ENCODE data around the gene PTPRJ.
A peak's percentile ranks its signal among the peaks of the same experiment; 100 is the strongest.

PTPRJ gene

GRCh38 chr11:48028914-48029680, 48.7 kb downstream of the PTPRJ start:
- Histone ChIP-seq H3K36me3 (ENCODE audit: control insufficient read depth, insufficient read depth, low read length) (no peaks in the 10 kb centered on the region), H3K27ac (ENCODE audit: low read depth, low read length) (no peak overlapping the region), H3K27me3 (ENCODE audit: control insufficient read depth, insufficient read depth, low read length) (no peaks in the 10 kb centered on the region), H3K9ac (ENCODE audit: low read length) (no peak overlapping the region), H3K4me3 (ENCODE audit: low read length) (no peak overlapping the region), H3K4me1 (ENCODE audit: control insufficient read depth, insufficient read depth, low read length) (no peaks in the 10 kb centered on the region)

- no peak overlapping the region for H3K27ac ChIP-seq (ENCODE audit: low read depth, low read length)
- H3K9ac ChIP-seq (ENCODE audit: low read length) = no peak overlapping the region
- no peaks in the 10 kb centered on the region for H3K27me3 ChIP-seq (ENCODE audit: control insufficient read depth, insufficient read depth, low read length)
- no peak overlapping the region for H3K4me3 ChIP-seq (ENCODE audit: low read length)
- H3K36me3 ChIP-seq (ENCODE audit: control insufficient read depth, insufficient read depth, low read length) = no peaks in the 10 kb centered on the region
- H3K4me1 ChIP-seq (ENCODE audit: control insufficient read depth, insufficient read depth, low read length) = peaks cover 3% of the 10 kb centered on the region
Observed at GRCh38 chr11:48029681-48030290, 49.4 kb downstream of the PTPRJ start.

GRCh38 chr11:48031602-48032001, 51.2 kb downstream of the PTPRJ start:
- no peaks in the 10 kb centered on the region for H3K36me3 ChIP-seq (ENCODE audit: control insufficient read depth, insufficient read depth, low read length)
- H3K4me1 ChIP-seq (ENCODE audit: control insufficient read depth, insufficient read depth, low read length) = peaks cover 10% of the 10 kb centered on the region
- H3K4me3 ChIP-seq (ENCODE audit: low read length) = no peak overlapping the region
- no peak overlapping the region for H3K9ac ChIP-seq (ENCODE audit: low read length)
- no peaks in the 10 kb centered on the region for H3K27me3 ChIP-seq (ENCODE audit: control insufficient read depth, insufficient read depth, low read length)
- H3K27ac ChIP-seq (ENCODE audit: low read depth, low read length) = no peak overlapping the region

DNA sequence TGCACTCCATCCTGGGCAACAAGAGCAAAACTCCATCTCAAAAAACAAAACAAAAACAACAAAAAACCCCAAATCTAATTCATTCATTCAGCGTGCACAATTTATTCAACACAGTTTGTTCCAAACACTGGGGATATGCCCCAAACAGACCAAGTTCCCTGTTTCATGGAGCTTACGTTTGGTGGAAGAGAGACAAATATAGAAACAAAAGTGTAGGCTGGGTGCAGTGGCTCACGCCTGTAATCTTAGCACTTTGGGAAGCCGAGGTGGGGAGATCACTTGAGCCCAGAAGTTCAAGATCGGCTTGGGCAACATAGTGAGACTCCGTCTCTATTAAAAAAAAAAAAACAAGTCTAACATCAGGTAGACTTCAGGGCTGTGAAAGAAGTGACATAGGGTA, 52.4 kb downstream of the PTPRJ start:
- Histone ChIP-seq H3K36me3 (ENCODE audit: control insufficient read depth, insufficient read depth, low read length) (no peaks in the 10 kb centered on the region), H3K27ac (ENCODE audit: low read depth, low read length) (no peak overlapping the region), H3K4me3 (ENCODE audit: low read length) (no peak overlapping the region), H3K4me1 (ENCODE audit: control insufficient read depth, insufficient read depth, low read length) (peaks cover 10% of the 10 kb centered on the region), H3K27me3 (ENCODE audit: control insufficient read depth, insufficient read depth, low read length) (no peaks in the 10 kb centered on the region), H3K9ac (ENCODE audit: low read length) (no peak overlapping the region)

DNA sequence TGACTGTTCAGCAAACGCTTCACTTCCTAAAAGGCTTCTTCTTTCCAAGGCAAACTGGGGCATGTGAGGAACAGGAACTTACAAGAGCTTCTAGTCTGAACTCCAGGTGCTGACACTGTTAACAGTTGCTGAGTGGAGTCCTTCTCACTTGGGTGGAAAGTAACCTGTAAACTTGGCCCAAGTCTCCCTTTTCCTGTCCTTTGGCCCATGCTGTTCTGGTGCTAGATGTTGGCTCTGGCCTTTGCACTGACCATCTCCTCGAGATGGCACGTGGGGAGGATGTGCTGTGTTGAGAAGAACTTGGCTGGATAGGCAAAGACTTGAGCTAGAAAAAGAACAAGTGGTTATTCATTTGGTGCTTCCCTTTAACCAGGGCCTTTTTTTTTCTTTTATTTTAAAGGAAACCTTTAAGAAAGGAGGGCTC, 53.6 kb downstream of the PTPRJ start:
- H3K36me3 ChIP-seq (ENCODE audit: control insufficient read depth, insufficient read depth, low read length) = no peaks in the 10 kb centered on the region
- no peak overlapping the region for H3K9ac ChIP-seq (ENCODE audit: low read length)
- H3K27ac ChIP-seq (ENCODE audit: low read depth, low read length) = no peak overlapping the region
- H3K4me3 ChIP-seq (ENCODE audit: low read length) = no peak overlapping the region
- no peaks in the 10 kb centered on the region for H3K27me3 ChIP-seq (ENCODE audit: control insufficient read depth, insufficient read depth, low read length)
- H3K4me1 ChIP-seq (ENCODE audit: control insufficient read depth, insufficient read depth, low read length) = peaks cover 10% of the 10 kb centered on the region

DNA sequence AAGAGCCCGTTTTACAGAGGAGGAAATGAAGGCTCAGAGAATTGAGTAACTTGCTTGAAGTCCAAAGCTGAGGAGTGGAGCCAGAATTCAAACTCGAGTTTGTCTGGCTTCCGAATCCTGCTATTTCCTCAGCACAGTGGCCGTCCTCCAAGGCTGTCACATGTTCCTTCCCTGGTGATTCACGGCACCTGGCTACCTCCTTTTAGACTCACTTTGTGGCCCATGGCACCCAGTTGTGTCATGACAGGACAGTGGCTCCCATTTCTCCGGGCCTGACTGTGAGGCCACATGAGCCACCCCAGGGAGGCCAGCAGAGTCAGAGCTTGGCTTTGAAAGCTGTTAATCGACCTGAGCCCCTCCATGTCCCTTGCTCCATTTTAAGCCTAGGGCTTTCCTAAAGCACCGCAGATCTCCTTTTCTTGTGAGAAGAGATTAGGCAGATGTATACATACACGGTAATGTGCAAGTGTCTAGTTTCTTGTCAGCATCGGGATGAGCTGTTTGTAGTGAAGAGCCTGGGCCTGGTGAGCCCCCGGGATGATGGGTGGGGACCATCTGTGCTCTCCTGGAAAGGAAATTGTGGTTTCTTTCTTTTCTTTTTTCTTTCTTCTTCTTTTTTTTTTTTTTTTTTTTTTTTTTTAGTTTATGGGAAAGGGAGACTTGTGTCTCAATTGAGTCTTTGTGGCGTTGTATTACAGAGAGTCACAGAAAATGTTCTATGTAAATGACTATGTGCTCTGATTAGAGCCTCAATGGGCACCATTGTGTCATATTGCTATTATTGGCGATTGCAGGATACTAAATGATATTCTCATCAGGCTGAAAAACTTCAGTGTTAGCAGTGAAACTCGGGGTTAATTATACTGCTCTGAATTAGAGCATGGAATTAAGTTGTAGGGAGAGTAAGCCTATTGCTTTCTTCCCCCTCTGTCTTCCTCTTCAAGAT, 54.8 kb downstream of the PTPRJ start:
- Histone ChIP-seq H3K4me3 (ENCODE audit: low read length) (no peak overlapping the region), H3K4me1 (ENCODE audit: control insufficient read depth, insufficient read depth, low read length) (peaks cover 10% of the 10 kb centered on the region), H3K36me3 (ENCODE audit: control insufficient read depth, insufficient read depth, low read length) (no peaks in the 10 kb centered on the region), H3K27me3 (ENCODE audit: control insufficient read depth, insufficient read depth, low read length) (no peaks in the 10 kb centered on the region), H3K9ac (ENCODE audit: low read length) (no peak overlapping the region), H3K27ac (ENCODE audit: low read depth, low read length) (peak overlapping the region; percentile 70)

DNA sequence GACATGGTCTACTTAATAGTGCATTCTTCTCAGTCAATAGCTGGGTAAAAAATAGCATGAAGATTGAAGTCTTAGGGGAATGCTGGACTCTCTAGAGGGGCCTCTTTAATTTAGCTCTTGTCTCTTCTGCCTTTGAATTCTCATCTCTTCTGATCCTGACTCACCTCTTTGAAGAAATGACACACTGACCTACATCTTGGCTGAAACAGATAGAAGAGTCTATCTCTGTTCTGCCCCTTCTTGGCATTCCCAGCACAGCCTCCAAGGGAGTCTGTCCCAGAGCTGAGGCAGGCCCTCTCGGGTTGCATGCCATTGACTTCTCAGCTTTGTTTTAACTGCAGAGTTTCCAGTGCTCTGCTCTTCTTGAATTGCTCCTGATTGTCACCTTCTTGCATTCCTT, 55.7 kb downstream of the PTPRJ start:
- H3K4me3 ChIP-seq (ENCODE audit: low read length) = no peak overlapping the region

GRCh38 chr11:48036466-48036865, 56.1 kb downstream of the PTPRJ start:
- Histone ChIP-seq H3K4me1 (ENCODE audit: control insufficient read depth, insufficient read depth, low read length) (peaks cover 10% of the 10 kb centered on the region), H3K9ac (ENCODE audit: low read length) (no peak overlapping the region), H3K4me3 (ENCODE audit: low read length) (no peak overlapping the region), H3K36me3 (ENCODE audit: control insufficient read depth, insufficient read depth, low read length) (no peaks in the 10 kb centered on the region), H3K27ac (ENCODE audit: low read depth, low read length) (peak overlapping the region; percentile 33), H3K27me3 (ENCODE audit: control insufficient read depth, insufficient read depth, low read length) (no peaks in the 10 kb centered on the region)

More for the DNA sequence above, 55.7 kb downstream of the PTPRJ start:
- no peaks in the 10 kb centered on the region for H3K36me3 ChIP-seq (ENCODE audit: control insufficient read depth, insufficient read depth, low read length)
- peaks cover 10% of the 10 kb centered on the region for H3K4me1 ChIP-seq (ENCODE audit: control insufficient read depth, insufficient read depth, low read length)
- no peaks in the 10 kb centered on the region for H3K27me3 ChIP-seq (ENCODE audit: control insufficient read depth, insufficient read depth, low read length)
- peak overlapping the region; percentile 33 for H3K27ac ChIP-seq (ENCODE audit: low read depth, low read length)
- no peak overlapping the region for H3K9ac ChIP-seq (ENCODE audit: low read length)

GRCh38 chr11:48037709-48038468, 57.5 kb downstream of the PTPRJ start:
- peaks cover 10% of the 10 kb centered on the region for H3K4me1 ChIP-seq (ENCODE audit: control insufficient read depth, insufficient read depth, low read length)
- H3K27me3 ChIP-seq (ENCODE audit: control insufficient read depth, insufficient read depth, low read length) = no peaks in the 10 kb centered on the region
- H3K4me3 ChIP-seq (ENCODE audit: low read length) = no peak overlapping the region
- no peak overlapping the region for H3K9ac ChIP-seq (ENCODE audit: low read length)
- no peak overlapping the region for H3K27ac ChIP-seq (ENCODE audit: low read depth, low read length)
- H3K36me3 ChIP-seq (ENCODE audit: control insufficient read depth, insufficient read depth, low read length) = no peaks in the 10 kb centered on the region

GRCh38 chr11:48040830-48041444, 60.6 kb downstream of the PTPRJ start:
- Histone ChIP-seq H3K4me1 (ENCODE audit: control insufficient read depth, insufficient read depth, low read length) (peaks cover 2% of the 10 kb centered on the region), H3K9ac (ENCODE audit: low read length) (no peak overlapping the region), H3K27me3 (ENCODE audit: control insufficient read depth, insufficient read depth, low read length) (no peaks in the 10 kb centered on the region), H3K27ac (ENCODE audit: low read depth, low read length) (no peak overlapping the region), H3K4me3 (ENCODE audit: low read length) (no peak overlapping the region), H3K36me3 (ENCODE audit: control insufficient read depth, insufficient read depth, low read length) (no peaks in the 10 kb centered on the region)

GRCh38 chr11:48041877-48042695, 61.7 kb downstream of the PTPRJ start:
- no peaks in the 10 kb centered on the region for H3K36me3 ChIP-seq (ENCODE audit: control insufficient read depth, insufficient read depth, low read length)
- H3K27me3 ChIP-seq (ENCODE audit: control insufficient read depth, insufficient read depth, low read length) = no peaks in the 10 kb centered on the region
- no peak overlapping the region for H3K9ac ChIP-seq (ENCODE audit: low read length)
- H3K4me3 ChIP-seq (ENCODE audit: low read length) = no peak overlapping the region
- H3K4me1 ChIP-seq (ENCODE audit: control insufficient read depth, insufficient read depth, low read length) = no peaks in the 10 kb centered on the region
- H3K27ac ChIP-seq (ENCODE audit: low read depth, low read length) = no peak overlapping the region
